HepG2 (cell line): ENCODE measurements around the gene PKM. TPM values are rescaled to one million over a fixed set of nuclear protein-coding genes. Genes with fewer than 3 reads are reported as not detected.

Experiments used
- ATAC-seq: fragments of 200-7000 bp; cut with Tn5 transposase; 3 replicates; pipeline ENCODE4 v1.9.1; 2020; ENCODE audit warnings: mild to moderate bottlenecking, moderate library complexity
- BruUV-seq: library from RNA; stranded (reverse); fragments of 400-500 nt; replicated peaks from 2 replicates; lab custom pipeline; 2021; lab: Mats Ljungman, UMichigan
- CTCF ChIA-PET: fragments of 300-600 bp; formaldehyde crosslinking; extraction: SDS; loops from one replicate; lab custom pipeline; 2021; ENCODE audit warnings: low total read pairs, inconsistent platforms, low intra/inter-chr PET ratio; lab: Yijun Ruan, JAX
- POLR2A ChIA-PET: fragments of 350-600 bp; sonication (Branson Sonifier 250); formaldehyde crosslinking; loops from one replicate; lab custom pipeline; 2020; ENCODE audit warnings: antibody characterized with exemption, inconsistent platforms; lab: Yijun Ruan, JAX
- DNase-seq: peaks from one replicate; pipeline ENCODE4 v3.0.0-alpha.2; 2015; ENCODE audit warnings: low spot score
- FAIRE-seq: peaks from 3 replicates; lab custom pipeline; 2011; peaks lifted over from hg19 to GRCh38; lab: Jason Lieb, UNC
- H2AFZ ChIP-seq: one replicate; pipeline ENCODE4 v1.6.1; 2011; ENCODE audit warnings: low read length, inconsistent platforms
- H3K27ac ChIP-seq: fragments of 300-600 bp; 3 replicates; pipeline ENCODE4 v1.8.0; 2011; ENCODE audit warnings: mixed run types, mild to moderate bottlenecking, mixed read lengths, low read length, inconsistent platforms; ENCODE audit not compliant: insufficient read depth; ENCODE audit errors: extremely low read length
- H3K27me3 ChIP-seq, 2 experiments: fragments of 200-600 bp in 1 of 2; 2 replicates in 1 of 2; 3 replicates in 1 of 2; pipeline versions ENCODE4 v1.6.0 to v1.8.0; 2011; ENCODE audit warnings: low read length in 2 of 2, mild to moderate bottlenecking in 2 of 2, moderate library complexity in 2 of 2, inconsistent platforms in 1 of 2; ENCODE audit not compliant: insufficient read depth in 2 of 2, control insufficient read depth in 1 of 2
- H3K36me3 ChIP-seq, 2 experiments: fragments of 200-600 bp in 1 of 2; replicated peaks in 1 of 2; 2 replicates in 1 of 2; 3 replicates in 1 of 2; pipeline versions ENCODE4 v1.5.1 to v1.8.0; 2011; ENCODE audit warnings: low read length in 2 of 2, inconsistent platforms in 1 of 2; ENCODE audit not compliant: insufficient read depth in 2 of 2, control insufficient read depth in 1 of 2
- H3K4me1 ChIP-seq: 2 replicates; pipeline ENCODE4 v1.5.1; 2012; ENCODE audit warnings: low read length, inconsistent platforms; ENCODE audit not compliant: insufficient read depth
- H3K4me2 ChIP-seq: 2 replicates; pipeline ENCODE4 v1.6.0; 2011; ENCODE audit warnings: low read depth, low read length, inconsistent platforms
- H3K4me3 ChIP-seq, 3 experiments: fragments of 200-600 bp in 1 of 3; sonication (generic), shearing (Covaris generic) in 1 of 3; replicated peaks in 1 of 3; 2 replicates each; pipeline ENCODE4 v1.5.1; 2011 to 2016; ENCODE audit warnings: low read length in 3 of 3, inconsistent platforms in 2 of 3, low read depth in 2 of 3, mild to moderate bottlenecking in 2 of 3, control low read depth in 1 of 3, mixed read lengths in 1 of 3; ENCODE audit not compliant: insufficient read depth in 1 of 3
- H3K79me2 ChIP-seq: one replicate; pipeline ENCODE4 v1.6.1; 2011; ENCODE audit warnings: low read length, inconsistent platforms; ENCODE audit not compliant: insufficient read depth
- H3K9ac ChIP-seq: 2 replicates; pipeline ENCODE4 v1.6.0; 2011; ENCODE audit warnings: mild to moderate bottlenecking, low read depth, low read length, inconsistent platforms; ENCODE audit not compliant: insufficient read depth
- H3K9me3 ChIP-seq: 2 replicates; pipeline ENCODE4 v1.5.1; 2012; ENCODE audit warnings: mild to moderate bottlenecking, low read length
- H4K20me1 ChIP-seq: 2 replicates; pipeline ENCODE4 v1.6.0; 2011; ENCODE audit warnings: inconsistent platforms, mild to moderate bottlenecking, low read length, moderate library complexity; ENCODE audit not compliant: insufficient read depth
- ADNP ChIP-seq: sonication (generic); formaldehyde crosslinking; IDR thresholded peaks from 2 replicates; pipeline ENCODE4 v1.4.0; 2020; ENCODE audit warnings: missing genetic modification reagents
- CERS6 ChIP-seq: sonication (generic); formaldehyde crosslinking; IDR thresholded peaks from 2 replicates; pipeline ENCODE4 v1.5.0; 2020; ENCODE audit warnings: missing genetic modification reagents
- ELF4 ChIP-seq: sonication (generic); formaldehyde crosslinking; IDR thresholded peaks from 2 replicates; pipeline ENCODE4 v1.5.0; 2020; ENCODE audit warnings: missing genetic modification reagents, mild to moderate bottlenecking, moderate library complexity, borderline replicate concordance
- FOSL2 ChIP-seq: sonication (generic); formaldehyde crosslinking; IDR thresholded peaks from 2 replicates; pipeline ENCODE4 v1.4.0; 2020; ENCODE audit warnings: missing genetic modification reagents
- MTERF4 ChIP-seq: sonication (generic); formaldehyde crosslinking; IDR thresholded peaks from 2 replicates; pipeline ENCODE4 v1.8.0; 2023; ENCODE audit warnings: mild to moderate bottlenecking, missing genetic modification reagents
- NFE2L2 ChIP-seq: fragments of 150-350 bp; IDR thresholded peaks from 2 replicates; pipeline ENCODE4 v1.6.1; 2014; ENCODE audit warnings: low read length
- NFIC ChIP-seq: IDR thresholded peaks from 2 replicates; pipeline ENCODE4 v1.6.1; 2012; ENCODE audit warnings: mild to moderate bottlenecking, low read length, inconsistent platforms
- SALL1 ChIP-seq: sonication (generic); formaldehyde crosslinking; IDR thresholded peaks from 2 replicates; pipeline ENCODE4 v1.8.0; 2022; ENCODE audit warnings: mild to moderate bottlenecking, missing genetic modification reagents
- SAP130 ChIP-seq: IDR thresholded peaks from 2 replicates; pipeline ENCODE4 v1.6.1; 2016; ENCODE audit warnings: low read depth
- TAF1 ChIP-seq: sonication (generic); formaldehyde crosslinking; IDR thresholded peaks from 2 replicates; pipeline ENCODE4 v1.4.0; 2020; ENCODE audit warnings: missing genetic modification reagents
- THAP11 ChIP-seq: IDR thresholded peaks from 2 replicates; pipeline ENCODE4 v1.6.1; 2016; ENCODE audit warnings: missing biosample characterization, missing genetic modification reagents
- ZFP36L2 ChIP-seq: sonication (generic); formaldehyde crosslinking; IDR thresholded peaks from 2 replicates; pipeline ENCODE4 v1.4.0; 2020; ENCODE audit warnings: missing genetic modification reagents
- ZNF18 ChIP-seq: sonication (generic); formaldehyde crosslinking; IDR thresholded peaks from 2 replicates; pipeline ENCODE4 v1.8.0; 2022; ENCODE audit warnings: mild to moderate bottlenecking, missing genetic modification reagents; ENCODE audit not compliant: insufficient replicate concordance
- ZNF251 ChIP-seq: sonication (generic); formaldehyde crosslinking; IDR thresholded peaks from 2 replicates; pipeline ENCODE4 v1.9.0; 2021; ENCODE audit warnings: mild to moderate bottlenecking, missing genetic modification reagents
- ZNF576 ChIP-seq: sonication (generic); formaldehyde crosslinking; IDR thresholded peaks from 2 replicates; pipeline ENCODE4 v1.4.0; 2020; ENCODE audit warnings: mild to moderate bottlenecking, missing genetic modification reagents
- ZNF691 ChIP-seq: sonication (generic); formaldehyde crosslinking; IDR thresholded peaks from 2 replicates; pipeline ENCODE4 v1.4.0; 2020; ENCODE audit warnings: missing genetic modification reagents, low read depth, mild to moderate bottlenecking, borderline replicate concordance
- ZNF704 ChIP-seq: sonication (generic); formaldehyde crosslinking; IDR thresholded peaks from 2 replicates; pipeline ENCODE4 v1.8.1; 2023; ENCODE audit warnings: mild to moderate bottlenecking, inconsistent platforms, moderate library complexity, missing genetic modification reagents, borderline replicate concordance
- ZSCAN31 ChIP-seq: sonication (generic); formaldehyde crosslinking; IDR thresholded peaks from 2 replicates; pipeline ENCODE4 v1.5.0; 2020; ENCODE audit warnings: low read depth, mild to moderate bottlenecking, missing genetic modification reagents
- WGBS: methylation state at CpG from one replicate; pipeline ENCODE4 v1.1.6; 2017; ENCODE audit warnings: low lambda C conversion rate; 5-methylcytosine and 5-hydroxymethylcytosine counted together
- in situ Hi-C: cut with HindIII; loops from 2 replicates; pipeline ENCODE4 v1.10.0; 2017; ENCODE audit warnings: low pct_unique_long_range_greater_than_20kb; ENCODE audit not compliant: extremely low pct_ligation_motif_present
- intact Hi-C: fragments of 100-400 bp; cut with micrococcal nuclease; formaldehyde crosslinking; loops from one replicate; pipeline ENCODE4 v1.10.0; 2022; ENCODE audit not compliant: unreplicated experiment
- polyA plus RNA-seq, 8 experiments: library from polyadenylated mRNA; depleted of rRNA in 3 of 8; stranded (reverse) in 7 of 8; unstranded in 1 of 8; fragments of >200 nt; fragmentation: Illumina TruSeq in 4 of 8; extraction: Trizol in 4 of 8; gene quantifications; 2 replicates each; pipeline versions ENCODE4 v1.2.1 to v1.2.3, GENCODE V29; 2011 to 2016; ENCODE audit warnings: low read depth in 4 of 8, missing spikeins in 1 of 8, mixed read lengths in 1 of 8; ENCODE audit not compliant: insufficient read depth in 1 of 8
- total RNA-seq, 5 experiments: library from RNA; depleted of rRNA; stranded (reverse); fragments of >200 nt; fragmentation: Illumina TruSeq; extraction: Trizol; gene quantifications; 2 replicates each; pipeline ENCODE4 v1.2.3, GENCODE V29; 2016; ENCODE audit warnings: low read depth in 1 of 5

PKM gene
- total and polyA plus RNA-seq, 2 of the 13 experiments (the other 11 are each of a cell fraction or from before 2014, with no cell fraction given): 488 to 780 TPM

GRCh38 chr15:72237029-72237852 is 6.3 kb upstream of the PKM start:
- Histone ChIP-seq H3K36me3 (no peaks in the 10 kb centered on the region), H3K79me2 (no peaks in the 10 kb centered on the region), H3K4me2 (peak overlapping the region; percentile 72), H2AFZ (no peak overlapping the region), H3K9me3 (no peaks in the 10 kb centered on the region), H4K20me1 (no peaks in the 10 kb centered on the region), H3K27ac (peak overlapping the region; percentile 36), H3K4me1 (peaks cover 53% of the 10 kb centered on the region), H3K9ac (peak overlapping the region; percentile 50), H3K27me3 (peaks cover 0 to 3% of the 10 kb centered on the region in 2 experiments; a peak in 1 of 5 replicates), H3K4me3 (peak overlapping the region in 2 of 3 experiments; percentile 31 to 43; a peak in 3 of 6 replicates)
- TSS peak; percentile 98 for BruUV-seq
- POLR2A ChIA-PET: interaction anchor here (0.7 to 2.0 kb wide), 3 partner anchors 10 to 138 kb away, joined by 3 to 9 read pairs (median 6); partner anchors contain the start of gene HEXA
- peak; percentile 89 for FAIRE-seq
- CTCF ChIA-PET: no interaction called here
- ATAC-seq: peak; percentile 78
- intact Hi-C loops (no loop called here), in situ Hi-C loops (no loop called here)
- peak; percentile 85 for DNase-seq
- WGBS: 10% methylated on average over 3 of the region's 3 CpGs
- peak; percentile 72; the same call in 1 of the 2 replicates for TF ChIP-seq TAF1 (CRISPR knock-in tag)
- TF ChIP-seq ZSCAN31: no peak
- TF ChIP-seq ZNF704 (CRISPR knock-in tag): no peak
- 0 out of 2 replicates have a peak, but pooled peaks have one; percentile 12 for TF ChIP-seq SALL1 (CRISPR knock-in tag)
- no peak for TF ChIP-seq ZFP36L2 (CRISPR knock-in tag)
- no peak for TF ChIP-seq ELF4 (CRISPR knock-in tag)
- no peak for TF ChIP-seq ZNF691 (CRISPR knock-in tag)
- no peak for TF ChIP-seq ZNF251 (CRISPR knock-in tag)
- peak; percentile 49; the same call in 1 of the 2 replicates for TF ChIP-seq NFIC
- TF ChIP-seq FOSL2: peak; percentile 93
- 0 out of 2 replicates have a peak, but pooled peaks have one; percentile 14 for TF ChIP-seq THAP11
- TF ChIP-seq MTERF4: no peak
- peak; percentile 86 for TF ChIP-seq NFE2L2
- no peak for TF ChIP-seq ADNP (CRISPR knock-in tag)
- TF ChIP-seq CERS6 (CRISPR knock-in tag): no peak
- TF ChIP-seq SAP130: peak; percentile 72
- TF ChIP-seq ZNF576 (CRISPR knock-in tag): no peak
- no peak for TF ChIP-seq ZNF18 (CRISPR knock-in tag)
